GM18502 (cell line): ENCODE measurements around the gene SEMA7A.

Experiments used
- ATAC-seq: cut with Tn5 transposase; IDR thresholded peaks from one replicate; pipeline ENCODE4 v1.9.1; 2021; ENCODE audit warnings: mild to moderate bottlenecking; ENCODE audit not compliant: unreplicated experiment, poor library complexity

Gene SEMA7A

GRCh38 chr15:74417670-74418069 is 16.1 kb downstream of the SEMA7A start:
- no peak for ATAC-seq

- ATAC-seq = no peak
These were observed 16.5 kb downstream of the SEMA7A start for GRCh38 chr15:74417225-74417624.

DNA sequence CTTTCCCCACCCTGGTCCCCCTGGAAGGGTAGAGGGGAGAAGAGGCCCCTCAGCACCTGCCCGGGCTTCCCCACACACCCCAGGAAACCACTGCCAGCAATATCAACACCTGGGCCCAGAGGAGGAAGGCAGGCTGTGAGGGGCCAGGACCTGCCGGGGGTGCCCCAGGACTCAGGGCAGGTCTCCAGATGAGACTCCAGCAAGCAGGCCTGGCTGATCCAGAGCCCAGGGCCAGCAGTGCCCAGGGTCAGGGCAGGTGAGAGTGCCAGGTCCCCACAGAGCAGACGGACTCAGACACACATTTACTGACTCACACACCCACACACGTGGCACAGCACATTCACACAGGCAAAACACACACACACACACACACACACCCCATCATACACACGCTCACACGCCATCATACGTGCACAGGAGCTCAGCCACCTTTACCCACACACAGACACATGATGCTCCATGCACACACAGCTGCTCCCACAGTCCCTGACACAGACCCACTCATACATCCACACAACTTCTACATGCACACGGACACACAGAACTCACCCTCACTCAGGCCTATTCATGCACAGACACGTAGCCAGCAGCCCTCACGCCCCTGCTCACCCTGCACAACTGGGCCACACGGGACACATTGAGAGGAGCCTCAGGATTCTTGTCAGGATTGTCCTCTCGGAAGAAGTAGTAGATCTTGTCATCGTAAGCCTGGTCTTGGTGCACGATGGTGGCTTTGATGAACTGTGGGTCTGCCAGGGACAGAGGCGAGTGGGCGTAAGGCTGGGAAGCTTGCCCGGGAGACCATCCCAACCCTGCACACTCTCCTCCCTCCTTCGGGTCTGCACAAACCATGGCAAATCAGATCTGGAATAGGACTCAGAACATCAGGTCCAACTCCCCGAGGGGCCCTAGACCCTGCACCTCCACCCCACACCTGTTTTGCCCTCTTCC is 17.5 kb downstream of the SEMA7A start:
- ATAC-seq = no peak

GRCh38 chr15:74414603-74415338 is 19.0 kb downstream of the SEMA7A start:
- ATAC-seq = no peak

DNA sequence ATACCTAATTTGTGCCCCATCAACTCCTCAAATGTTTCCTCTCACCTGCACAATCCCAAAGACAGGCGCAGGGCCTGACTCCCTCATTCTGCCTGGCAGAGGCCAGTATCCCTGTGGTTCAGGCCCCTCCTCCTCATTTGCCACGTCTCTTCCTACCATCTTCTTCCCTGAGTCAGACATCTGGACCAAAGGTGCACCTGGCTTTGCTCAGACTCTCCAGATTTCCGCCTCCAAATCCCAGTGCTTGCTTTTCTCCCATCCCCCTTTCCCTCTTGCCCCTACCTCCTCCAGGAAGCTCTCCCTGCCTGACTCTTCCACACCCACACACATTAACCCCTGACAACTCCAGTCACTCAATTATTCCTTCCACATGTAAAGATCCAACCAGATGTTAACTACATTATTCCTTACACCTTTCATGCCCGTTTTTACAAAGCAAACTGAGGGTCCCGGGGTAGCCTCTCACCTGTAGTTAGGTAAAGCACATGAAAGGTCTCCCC is 19.6 kb downstream of the SEMA7A start:
- no peak for ATAC-seq

- no peak for ATAC-seq
These were observed 20.2 kb downstream of the SEMA7A start for GRCh38 chr15:74413350-74414080.

GRCh38 chr15:74412159-74412558 is 21.6 kb downstream of the SEMA7A start:
- ATAC-seq = no peak

DNA sequence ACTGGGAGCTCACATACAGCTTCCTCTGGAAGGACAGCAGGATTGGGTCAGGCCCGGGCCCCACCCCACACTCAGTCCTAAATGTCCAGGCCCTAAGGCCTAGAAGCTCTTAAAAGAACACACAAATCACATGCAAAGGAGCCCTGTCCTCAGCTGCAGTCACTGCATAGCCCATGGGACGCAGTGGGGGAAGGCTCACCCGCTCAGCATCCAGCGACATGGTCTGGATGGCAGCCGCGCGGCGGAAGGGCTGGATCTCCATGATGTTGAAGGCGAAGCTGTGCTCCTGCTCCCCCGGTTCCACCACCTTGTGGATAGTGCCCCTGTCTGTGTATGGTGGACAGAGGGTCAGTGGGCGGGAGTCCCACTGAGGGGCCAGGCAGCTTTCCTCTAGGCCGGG is 22.1 kb downstream of the SEMA7A start:
- no peak for ATAC-seq

GRCh38 chr15:74410502-74410901 is 23.3 kb downstream of the SEMA7A start:
- ATAC-seq = no peak

- ATAC-seq = no peak
These were observed 24.5 kb downstream of the SEMA7A start for GRCh38 chr15:74409225-74409624.

DNA sequence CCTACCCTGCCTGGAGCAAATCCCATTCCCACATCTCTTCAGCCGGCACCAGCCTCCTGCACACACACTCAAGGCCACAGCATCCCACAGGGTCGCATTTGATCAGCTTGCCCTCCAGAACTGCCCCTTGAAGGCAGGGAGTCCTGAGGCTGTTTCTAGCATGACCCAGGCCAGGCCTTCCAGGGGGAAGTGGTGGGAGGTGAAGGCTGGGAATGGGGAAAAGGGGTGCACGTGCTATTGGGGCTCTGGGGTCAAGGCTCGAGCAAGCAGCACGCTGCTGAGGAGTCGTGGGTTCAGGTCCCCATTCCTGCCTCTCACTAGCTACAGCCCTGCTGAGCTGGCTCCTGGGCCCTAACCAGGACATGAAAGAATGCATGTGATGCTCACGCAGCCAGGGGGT is 24.9 kb downstream of the SEMA7A start:
- ATAC-seq = no peak

- no peak for ATAC-seq
These were observed 25.4 kb downstream of the SEMA7A start for GRCh38 chr15:74408385-74408784.

- ATAC-seq = no peak
These were observed 26.6 kb downstream of the SEMA7A start for GRCh38 chr15:74406992-74407705.

- ATAC-seq = no peak
These were observed 27.2 kb downstream of the SEMA7A start for GRCh38 chr15:74406517-74406916.

GRCh38 chr15:74405823-74406222 is 27.9 kb downstream of the SEMA7A start:
- no peak for ATAC-seq

GRCh38 chr15:74403991-74404563 is 29.7 kb downstream of the SEMA7A start:
- ATAC-seq = peak; percentile 37

DNA sequence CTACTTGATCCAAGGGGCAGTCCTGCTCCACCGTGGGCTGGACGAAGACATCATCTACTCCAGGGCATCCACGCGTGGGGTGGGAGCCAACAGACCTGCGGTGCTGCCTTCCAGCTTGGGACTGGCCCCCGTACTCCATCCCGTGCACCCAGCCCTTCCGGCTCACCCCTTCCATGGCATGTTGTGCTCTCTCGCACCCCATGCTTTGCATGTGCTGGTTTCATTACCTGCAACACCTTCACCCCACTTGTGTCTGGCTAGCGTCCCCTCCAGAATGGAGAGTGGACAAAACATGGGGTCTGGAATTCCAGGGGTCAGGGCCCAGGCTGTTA is 30.2 kb downstream of the SEMA7A start:
- ATAC-seq = peak; percentile 18

GRCh38 chr15:74402873-74403587 is 30.7 kb downstream of the SEMA7A start:
- peak; percentile 26 for ATAC-seq

DNA sequence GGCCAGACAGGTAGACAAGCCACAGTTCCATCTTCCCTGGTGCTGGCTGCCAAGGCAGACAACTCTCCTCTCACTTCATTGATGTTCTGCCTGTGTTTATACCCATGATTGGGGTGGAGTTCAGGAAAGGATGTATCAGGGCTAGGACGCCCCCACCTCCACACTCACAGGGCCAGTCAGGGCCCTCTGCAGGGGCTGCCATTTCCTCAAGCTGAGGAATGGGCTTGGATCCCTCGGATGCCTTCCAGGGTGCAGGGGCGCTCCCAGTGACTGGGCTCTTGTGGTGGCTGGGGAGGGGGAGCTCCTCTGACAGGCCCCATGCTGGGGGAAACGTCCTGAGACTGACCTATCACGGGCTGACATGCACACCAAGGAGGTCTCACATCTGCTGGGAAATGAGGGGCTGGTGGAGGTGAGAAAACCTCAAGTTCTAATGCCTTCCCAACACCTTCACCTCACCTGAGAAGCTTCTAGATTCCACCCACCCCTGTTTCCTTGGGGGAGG is 31.4 kb downstream of the SEMA7A start:
- no peak for ATAC-seq
